IPS DF 4.7 (cell line): ENCODE measurements around the gene RTEL1.
A peak's percentile ranks its signal among the peaks of the same experiment; 100 is the strongest.
"Not testable (repeated sequence)": the region's sequence is repeated elsewhere in the genome, so short reads cannot be mapped to it uniquely, and the experiment has no call there.

Source experiments
- DNase-seq: peaks from one replicate; pipeline ENCODE4 v3.0.0-alpha.2; 2013; ENCODE audit warnings: low spot score; ENCODE audit errors: extremely low read depth

RTEL1 gene

GRCh38 chr20:63657937-63658748 is at the start of gene RTEL1:
Gene RTEL1 (plus strand): TSS chr20:63658312. CDS start chr20:63659403, 1,091 bp downstream.
- peak; percentile 49 for DNase-seq

GRCh38 chr20:63610581-63611435 is 47.3 kb upstream of the RTEL1 start:
- DNase-seq = no peak

- DNase-seq = no peak
Measured at GRCh38 chr20:63611646-63612045, 46.5 kb upstream of the RTEL1 start.

- DNase-seq = no peak
Measured at GRCh38 chr20:63612276-63612931, 45.7 kb upstream of the RTEL1 start.

- not testable (repeated sequence) for DNase-seq
Measured at GRCh38 chr20:63613863-63614594, 44.1 kb upstream of the RTEL1 start.

GRCh38 chr20:63617092-63617875 is 40.8 kb upstream of the RTEL1 start:
- no peak for DNase-seq

- DNase-seq = no peak
Measured at GRCh38 chr20:63617876-63618265, 40.2 kb upstream of the RTEL1 start.

- no peak for DNase-seq
Measured at GRCh38 chr20:63618291-63618980, 39.7 kb upstream of the RTEL1 start.

- DNase-seq = no peak
Measured at GRCh38 chr20:63619086-63619485, 39.0 kb upstream of the RTEL1 start.

GRCh38 chr20:63619505-63619904 is 38.6 kb upstream of the RTEL1 start:
- no peak for DNase-seq

- no peak for DNase-seq
Measured at GRCh38 chr20:63620991-63621390, 37.1 kb upstream of the RTEL1 start.

GRCh38 chr20:63622096-63622495 is 36.0 kb upstream of the RTEL1 start:
- DNase-seq = no peak

- no peak for DNase-seq
Measured at GRCh38 chr20:63622732-63623131, 35.4 kb upstream of the RTEL1 start.

GRCh38 chr20:63624486-63624885 is 33.6 kb upstream of the RTEL1 start:
- no peak for DNase-seq

GRCh38 chr20:63625771-63626423 is 32.2 kb upstream of the RTEL1 start:
- no peak for DNase-seq

- no peak for DNase-seq
Measured at GRCh38 chr20:63626424-63627128, 31.5 kb upstream of the RTEL1 start, which contains the start of gene GMEB2. Gene GMEB2 (minus strand): TSS chr20:63627101. CDS start chr20:63619397, 7,704 bp downstream.

GRCh38 chr20:63627129-63627750 is 30.9 kb upstream of the RTEL1 start:
- no peak for DNase-seq

GRCh38 chr20:63627751-63628245 is 30.3 kb upstream of the RTEL1 start:
- no peak for DNase-seq
